IMR-90 (cell line): Measurements from ENCODE around the gene CD2. TPM values are rescaled to one million over a fixed set of nuclear protein-coding genes. Genes with fewer than 3 reads are reported as not detected.

ENCODE experiments used
- ATAC-seq: fragments of 200-7000 bp; cut with Tn5 transposase; 2 replicates; pipeline ENCODE4 v1.9.1; 2020; ENCODE audit warnings: low read depth, mild to moderate bottlenecking, moderate library complexity
- BruUV-seq: library from RNA; stranded (reverse); fragments of 400-500 nt; replicated peaks from 2 replicates; lab custom pipeline; 2021; lab: Mats Ljungman, UMichigan
- CTCF ChIA-PET: fragments of 300-600 bp; formaldehyde crosslinking; extraction: SDS; loops from one replicate; lab custom pipeline; 2021; ENCODE audit warnings: antibody characterized with exemption; lab: Yijun Ruan, JAX
- POLR2A ChIA-PET: fragments of 300-600 bp; sonication (Branson Sonifier 250); formaldehyde crosslinking; loops from one replicate; lab custom pipeline; 2022; ENCODE audit warnings: antibody characterized with exemption; ENCODE audit not compliant: unreplicated experiment; lab: Charles Lee
- DNase-seq: peaks from one replicate; pipeline ENCODE4 v3.0.0; 2013
- H2AFZ ChIP-seq: replicated peaks from 2 replicates; pipeline ENCODE3; 2013; ENCODE audit warnings: low read length, mild to moderate bottlenecking; ENCODE audit not compliant: poor library complexity
- H2AK5ac ChIP-seq: 2 replicates; pipeline ENCODE4 v1.6.1; 2013; ENCODE audit warnings: low read depth, low read length, inconsistent platforms
- H2AK9ac ChIP-seq: replicated peaks from 2 replicates; pipeline ENCODE3; 2013; ENCODE audit warnings: mild to moderate bottlenecking, low read depth, low read length, moderate library complexity; ENCODE audit not compliant: poor library complexity
- H2BK120ac ChIP-seq: 2 replicates; pipeline ENCODE4 v1.6.1; 2013; ENCODE audit warnings: low read depth, low read length, inconsistent platforms
- H2BK15ac ChIP-seq: 3 replicates; pipeline ENCODE4 v1.6.1; 2013; ENCODE audit warnings: low read depth, low read length, inconsistent platforms
- H2BK20ac ChIP-seq: 2 replicates; pipeline ENCODE4 v1.6.1; 2013; ENCODE audit warnings: low read depth, mild to moderate bottlenecking, inconsistent platforms, low read length, moderate library complexity
- H2BK5ac ChIP-seq: 2 replicates; pipeline ENCODE4 v1.6.1; 2013; ENCODE audit warnings: mild to moderate bottlenecking, low read depth, low read length, inconsistent platforms; ENCODE audit not compliant: poor library complexity, severe bottlenecking
- H3K14ac ChIP-seq: replicated peaks from 2 replicates; pipeline ENCODE4 v1.6.1; 2013; ENCODE audit warnings: low read depth, low read length, inconsistent platforms
- H3K18ac ChIP-seq: 2 replicates; pipeline ENCODE4 v1.6.1; 2013; ENCODE audit warnings: low read depth, low read length, control low read depth
- H3K23ac ChIP-seq: 2 replicates; pipeline ENCODE4 v1.6.1; 2013; ENCODE audit warnings: low read depth, low read length, inconsistent platforms
- H3K27ac ChIP-seq: 2 replicates; pipeline ENCODE4 v1.5.1; 2013; ENCODE audit warnings: mild to moderate bottlenecking, control low read depth, low read length; ENCODE audit not compliant: insufficient read depth
- H3K27me3 ChIP-seq: 2 replicates; pipeline ENCODE4 v1.6.1; 2013; ENCODE audit warnings: low read length; ENCODE audit not compliant: control insufficient read depth, insufficient read depth
- H3K36me3 ChIP-seq: 2 replicates; pipeline ENCODE4 v1.6.1; 2013; ENCODE audit warnings: low read length, mixed read lengths; ENCODE audit not compliant: control insufficient read depth, insufficient read depth
- H3K4ac ChIP-seq: 2 replicates; pipeline ENCODE4 v1.6.1; 2013; ENCODE audit warnings: low read depth, low read length, inconsistent platforms
- H3K4me1 ChIP-seq: 2 replicates; pipeline ENCODE4 v1.6.1; 2013; ENCODE audit warnings: low read length, mixed read lengths; ENCODE audit not compliant: control insufficient read depth, insufficient read depth
- H3K4me2 ChIP-seq: 2 replicates; pipeline ENCODE4 v1.6.1; 2013; ENCODE audit warnings: low read depth, mild to moderate bottlenecking, control low read depth, low read length, moderate library complexity
- H3K4me3 ChIP-seq: 2 replicates; pipeline ENCODE4 v1.5.1; 2013; ENCODE audit warnings: low read depth, mild to moderate bottlenecking, control low read depth, low read length, moderate library complexity; ENCODE audit not compliant: insufficient read depth
- H3K56ac ChIP-seq: 2 replicates; pipeline ENCODE4 v1.6.1; 2013; ENCODE audit warnings: low read length, inconsistent platforms; ENCODE audit not compliant: insufficient read depth; ENCODE audit errors: extremely low read depth
- H3K79me1 ChIP-seq, 2 experiments: 2 replicates each; pipeline ENCODE4 v1.6.1; 2013; ENCODE audit warnings: low read length in 2 of 2, inconsistent platforms in 1 of 2, low read depth in 1 of 2
- H3K9ac ChIP-seq: 2 replicates; pipeline ENCODE4 v1.6.1; 2013; ENCODE audit warnings: low read depth, low read length, control low read depth
- H3K9me1 ChIP-seq: 2 replicates; pipeline ENCODE4 v1.6.1; 2013; ENCODE audit warnings: low read length, inconsistent platforms; ENCODE audit not compliant: insufficient read depth
- H3K9me3 ChIP-seq: 2 replicates; pipeline ENCODE4 v1.6.1; 2013; ENCODE audit warnings: low read length; ENCODE audit not compliant: control insufficient read depth, insufficient read depth
- H4K20me1 ChIP-seq: 2 replicates; pipeline ENCODE4 v1.6.1; 2013; ENCODE audit warnings: low read length, inconsistent platforms; ENCODE audit not compliant: insufficient read depth
- H4K5ac ChIP-seq: 2 replicates; pipeline ENCODE4 v1.6.1; 2013; ENCODE audit warnings: mild to moderate bottlenecking, low read depth, low read length, control low read depth
- H4K8ac ChIP-seq, 2 experiments: 2 replicates each; pipeline ENCODE4 v1.6.1; 2013; ENCODE audit warnings: low read depth in 2 of 2, low read length in 2 of 2, control low read depth in 1 of 2, inconsistent platforms in 1 of 2
- H4K91ac ChIP-seq: 2 replicates; pipeline ENCODE4 v1.6.1; 2013; ENCODE audit warnings: low read depth, low read length, inconsistent platforms; ENCODE audit not compliant: insufficient read depth
- BHLHE40 ChIP-seq: fragments of 150-350 bp; IDR thresholded peaks from 2 replicates; pipeline ENCODE4 v1.6.1; 2016; ENCODE audit warnings: mild to moderate bottlenecking, low read depth, low read length
- CHD1 ChIP-seq: IDR thresholded peaks from 2 replicates; pipeline ENCODE4 v1.6.1; 2012; ENCODE audit warnings: low read depth, low read length, improper control_type of control experiment
- CTCF ChIP-seq: conservative IDR thresholded peaks from 2 replicates; pipeline ENCODE4 v1.5.1; 2012; ENCODE audit warnings: mild to moderate bottlenecking, low read depth, low read length, improper control_type of control experiment
- ELK1 ChIP-seq: fragments of 150-350 bp; IDR thresholded peaks from 2 replicates; pipeline ENCODE4 v1.6.1; 2016; ENCODE audit warnings: low read depth, mild to moderate bottlenecking, low read length, moderate library complexity, borderline replicate concordance
- FOS ChIP-seq: fragments of 150-350 bp; IDR thresholded peaks from 2 replicates; pipeline ENCODE4 v1.6.1; 2016; ENCODE audit warnings: low read depth, low read length
- RAD21 ChIP-seq: IDR thresholded peaks from 2 replicates; pipeline ENCODE4 v1.6.1; 2012; ENCODE audit warnings: low read length, improper control_type of control experiment
- WGBS, 2 experiments: methylation state at CpG; one replicate each; pipeline versions ENCODE4 v1.1.5 to v1.1.7; 2013; ENCODE audit warnings: missing lambda C conversion rate in 2 of 2; ENCODE audit not compliant: insufficient read length in 1 of 2; ENCODE audit errors: extremely low coverage in 2 of 2; 5-methylcytosine and 5-hydroxymethylcytosine counted together
- dilution Hi-C: fragments of 300-500 bp; cut with HindIII; formaldehyde crosslinking; loops from one replicate; pipeline ENCODE4 v1.14.3; 2018; ENCODE audit warnings: low sequenced_read_pairs; ENCODE audit not compliant: unreplicated experiment
- in situ Hi-C: fragments of 300-500 bp; cut with MboI; formaldehyde crosslinking; loops from 3 replicates; pipeline ENCODE4 v1.14.3; 2019; ENCODE audit warnings: low sequenced_read_pairs, inconsistent platforms, mixed read lengths
- intact Hi-C: fragments of 100-400 bp; cut with micrococcal nuclease; formaldehyde crosslinking; loops from 2 replicates; pipeline ENCODE4 v1.10.0; 2022
- polyA plus RNA-seq, 3 experiments: library from polyadenylated mRNA; depleted of rRNA; stranded (reverse); fragments of >200 nt; gene quantifications; 2 replicates each; pipeline ENCODE4 v1.2.3, GENCODE V29; 2012; ENCODE audit warnings: low replicate concordance in 1 of 3
- total RNA-seq: library from RNA; depleted of rRNA; stranded (reverse); fragments of >200 nt; gene quantifications from 2 replicates; pipeline ENCODE4 v1.2.3, GENCODE V29; 2012

CD2 gene
- total and polyA plus RNA-seq, 2 of the 4 experiments (the other 2 are of a cell fraction): not detected

GRCh38 chr1:116720364-116721038, 33.7 kb upstream of the CD2 start:
- Histone ChIP-seq H2BK5ac (no peak overlapping the region), H2AFZ (peak overlapping the region; percentile 5), H4K5ac (no peak overlapping the region), H2AK5ac (no peak overlapping the region), H3K27me3 (no peaks in the 10 kb centered on the region), H3K9me1 (no peaks in the 10 kb centered on the region), H3K18ac (no peak overlapping the region), H3K4me3 (no peak overlapping the region), H3K4ac (no peak overlapping the region), H3K27ac (no peak overlapping the region), H4K20me1 (no peaks in the 10 kb centered on the region), H2BK15ac (no peak overlapping the region), H3K56ac (no peak overlapping the region), H3K79me1 (no peaks in the 10 kb centered on the region), H2AK9ac (no peak overlapping the region), H3K4me1 (no peaks in the 10 kb centered on the region), H2BK120ac (no peak overlapping the region), H3K36me3 (no peaks in the 10 kb centered on the region), H3K9ac (no peak overlapping the region), H3K14ac (no peak overlapping the region), H4K8ac (no peak overlapping the region), H2BK20ac (no peak overlapping the region), H3K23ac (no peak overlapping the region), H3K4me2 (no peak overlapping the region), H4K91ac (no peak overlapping the region), H3K9me3 (no peaks in the 10 kb centered on the region)
- no peak for TF ChIP-seq ELK1
- TF ChIP-seq RAD21: no peak
- TF ChIP-seq FOS: no peak
- no peak for TF ChIP-seq CHD1
- no peak for TF ChIP-seq CTCF
- no peak for TF ChIP-seq BHLHE40
- no TSS peak for BruUV-seq
- in situ Hi-C loops: no loop called here
- no peak for DNase-seq
- CTCF ChIA-PET: no interaction called here
- POLR2A ChIA-PET: no interaction called here
- 50% methylated on average over 1 of the region's 4 CpGs; no CpG with 5 or more reads in 1 of the 2 experiments for WGBS, 2 experiments
- dilution Hi-C loops: no loop called here
- ATAC-seq: no peak
- intact Hi-C loops: loop anchor here (5.0 kb wide), 1 partner anchor 562 kb away; no protein-coding TSS in a partner anchor
